PFSK-1 (cell line): ENCODE data around the gene MAP2K5.

ENCODE experiments used
- POLR2AphosphoS5 ChIP-seq: IDR thresholded peaks from 2 replicates; pipeline ENCODE4 v1.6.1; 2012; ENCODE audit warnings: low read depth, mild to moderate bottlenecking, control low read depth, low read length, moderate library complexity
- REST ChIP-seq, 2 experiments: IDR thresholded peaks; 2 replicates each; pipeline versions ENCODE4 v1.6.1 to v1.8.0; 2011 to 2012; ENCODE audit warnings: low read depth in 2 of 2, low read length in 2 of 2, control low read depth in 1 of 2, inconsistent platforms in 1 of 2, mild to moderate bottlenecking in 1 of 2, moderate library complexity in 1 of 2; ENCODE audit not compliant: insufficient read depth in 1 of 2
- TAF1 ChIP-seq: IDR thresholded peaks from 2 replicates; pipeline ENCODE4 v1.6.1; 2012; ENCODE audit warnings: low read length, control low read depth, borderline replicate concordance; ENCODE audit not compliant: insufficient read depth

GRCh38 chr15:67818464-67818863, 276.0 kb downstream of the MAP2K5 start:
- TF ChIP-seq REST (IDR thresholded peaks at IDR 0.05; ENCODE audit: insufficient read depth in 1 of 2, low read depth in 2 of 2, low read length in 2 of 2) (no peak), POLR2AphosphoS5 (no peak), TAF1 (no peak)
